A673 (cell line): ENCODE data around the gene DNAH9.

ENCODE experiments used
- EZH2 ChIP-seq: fragments of 200-600 bp; sonication (generic); IDR thresholded peaks from 2 replicates; pipeline ENCODE4 v1.6.1; 2017; ENCODE audit warnings: borderline replicate concordance, low read depth, mild to moderate bottlenecking, mixed read lengths, antibody characterized with exemption, low read length; ENCODE audit not compliant: poor library complexity, severe bottlenecking
- TF ChIP-seq, protein P1 (sequence below): fragments of 300-800, 200-600 bp; sonication (generic); conservative IDR thresholded peaks from 2 replicates; pipeline ENCODE4 v1.5.1; 2017; ENCODE audit warnings: low read depth, mild to moderate bottlenecking, antibody characterized with exemption, low read length, moderate library complexity, mixed read lengths

- TF ChIP-seq, protein P1, sequence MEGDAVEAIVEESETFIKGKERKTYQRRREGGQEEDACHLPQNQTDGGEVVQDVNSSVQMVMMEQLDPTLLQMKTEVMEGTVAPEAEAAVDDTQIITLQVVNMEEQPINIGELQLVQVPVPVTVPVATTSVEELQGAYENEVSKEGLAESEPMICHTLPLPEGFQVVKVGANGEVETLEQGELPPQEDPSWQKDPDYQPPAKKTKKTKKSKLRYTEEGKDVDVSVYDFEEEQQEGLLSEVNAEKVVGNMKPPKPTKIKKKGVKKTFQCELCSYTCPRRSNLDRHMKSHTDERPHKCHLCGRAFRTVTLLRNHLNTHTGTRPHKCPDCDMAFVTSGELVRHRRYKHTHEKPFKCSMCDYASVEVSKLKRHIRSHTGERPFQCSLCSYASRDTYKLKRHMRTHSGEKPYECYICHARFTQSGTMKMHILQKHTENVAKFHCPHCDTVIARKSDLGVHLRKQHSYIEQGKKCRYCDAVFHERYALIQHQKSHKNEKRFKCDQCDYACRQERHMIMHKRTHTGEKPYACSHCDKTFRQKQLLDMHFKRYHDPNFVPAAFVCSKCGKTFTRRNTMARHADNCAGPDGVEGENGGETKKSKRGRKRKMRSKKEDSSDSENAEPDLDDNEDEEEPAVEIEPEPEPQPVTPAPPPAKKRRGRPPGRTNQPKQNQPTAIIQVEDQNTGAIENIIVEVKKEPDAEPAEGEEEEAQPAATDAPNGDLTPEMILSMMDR, result no peak
- TF ChIP-seq EZH2, result no peak
These were observed at the start of gene DNAH9 for GRCh38 chr17:11598274-11599221.
